Measurements from ENCODE around the gene ARMCX4.

The ARMCX4 gene

GRCh38 chrX:101507986-101508385 is 22.7 kb downstream of the ARMCX4 start:
- TF ChIP-seq MYC (IDR thresholded peaks at IDR 0.05; ENCODE audit: low read depth, low read length), result no peak
- H3K4me3 ChIP-seq (ENCODE audit: low read depth, low read length), result no peak overlapping the region
- DNase-seq (ENCODE audit: low read depth), result no peak

- TF ChIP-seq MYC (IDR thresholded peaks at IDR 0.05; ENCODE audit: low read depth, low read length) (no peak), POLR2A (IDR thresholded peaks at IDR 0.05; ENCODE audit: extremely low read depth, insufficient read length) (no peak)
- TF ChIP-seq, protein P1, sequence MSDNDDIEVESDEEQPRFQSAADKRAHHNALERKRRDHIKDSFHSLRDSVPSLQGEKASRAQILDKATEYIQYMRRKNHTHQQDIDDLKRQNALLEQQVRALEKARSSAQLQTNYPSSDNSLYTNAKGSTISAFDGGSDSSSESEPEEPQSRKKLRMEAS (IDR thresholded peaks at IDR 0.05; ENCODE audit: low read depth, low read length), result no peak
- TF ChIP-seq, protein P2, sequence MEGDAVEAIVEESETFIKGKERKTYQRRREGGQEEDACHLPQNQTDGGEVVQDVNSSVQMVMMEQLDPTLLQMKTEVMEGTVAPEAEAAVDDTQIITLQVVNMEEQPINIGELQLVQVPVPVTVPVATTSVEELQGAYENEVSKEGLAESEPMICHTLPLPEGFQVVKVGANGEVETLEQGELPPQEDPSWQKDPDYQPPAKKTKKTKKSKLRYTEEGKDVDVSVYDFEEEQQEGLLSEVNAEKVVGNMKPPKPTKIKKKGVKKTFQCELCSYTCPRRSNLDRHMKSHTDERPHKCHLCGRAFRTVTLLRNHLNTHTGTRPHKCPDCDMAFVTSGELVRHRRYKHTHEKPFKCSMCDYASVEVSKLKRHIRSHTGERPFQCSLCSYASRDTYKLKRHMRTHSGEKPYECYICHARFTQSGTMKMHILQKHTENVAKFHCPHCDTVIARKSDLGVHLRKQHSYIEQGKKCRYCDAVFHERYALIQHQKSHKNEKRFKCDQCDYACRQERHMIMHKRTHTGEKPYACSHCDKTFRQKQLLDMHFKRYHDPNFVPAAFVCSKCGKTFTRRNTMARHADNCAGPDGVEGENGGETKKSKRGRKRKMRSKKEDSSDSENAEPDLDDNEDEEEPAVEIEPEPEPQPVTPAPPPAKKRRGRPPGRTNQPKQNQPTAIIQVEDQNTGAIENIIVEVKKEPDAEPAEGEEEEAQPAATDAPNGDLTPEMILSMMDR (IDR thresholded peaks at IDR 0.05; ENCODE audit: low read depth, low read length), result no peak
- no peak for DNase-seq (ENCODE audit: low read depth)
- H3K4me3 ChIP-seq (ENCODE audit: low read depth, low read length), result no peak overlapping the region
Observed at GRCh38 chrX:101530944-101531343, 45.7 kb downstream of the ARMCX4 start.
